Measurements from ENCODE around the gene STIP1. TPM values are rescaled to one million over a fixed set of nuclear protein-coding genes. Genes with fewer than 3 reads are reported as not detected.

STIP1 gene
- total RNA-seq, 1 experiment from 2014 or later = 338 TPM

DNA sequence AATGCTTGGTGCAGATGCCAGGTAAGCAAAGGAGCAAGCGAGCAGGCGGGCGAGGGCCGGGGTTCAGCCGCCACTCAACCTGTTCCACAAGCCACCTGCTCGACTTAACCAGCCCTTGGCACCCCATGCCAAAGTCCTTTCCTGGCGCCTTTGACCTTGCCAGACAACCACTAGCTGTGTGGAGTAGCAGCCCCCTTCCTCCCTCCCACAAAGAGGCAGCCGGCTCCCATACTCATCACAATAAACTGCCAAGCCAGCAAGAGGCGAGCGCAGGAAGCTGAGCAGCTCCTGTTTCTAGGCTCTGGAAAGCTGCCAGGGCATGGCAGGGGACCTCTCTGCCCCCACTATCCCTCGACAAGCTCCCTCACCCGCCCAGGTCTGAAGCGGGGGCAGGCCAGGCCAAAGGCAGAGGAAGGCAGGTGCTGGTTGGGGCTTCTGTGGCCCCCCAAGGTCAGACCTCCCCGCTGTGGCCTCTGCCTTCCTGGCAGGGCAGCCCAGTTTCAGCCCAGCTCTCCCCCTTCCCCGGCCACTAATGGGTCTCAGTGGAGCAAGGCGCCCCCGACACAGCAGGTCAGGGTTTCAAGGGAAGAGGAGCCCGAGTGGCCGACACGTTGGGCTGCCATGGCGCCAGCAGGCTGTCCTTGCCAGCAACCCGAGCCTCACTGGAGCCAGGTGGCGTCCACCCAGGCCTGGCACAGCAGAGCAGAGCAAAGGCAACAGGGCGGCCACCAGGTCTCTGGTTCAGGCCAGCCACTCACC is 35.3 kb upstream of the STIP1 start:
- no peak overlapping the region for H2BK15ac ChIP-seq (ENCODE audit: low read depth, low read length)
- H3K23me2 ChIP-seq (ENCODE audit: insufficient read length, low read depth, low read length, poor library complexity, severe bottlenecking) = no peaks in the 10 kb centered on the region
- no peak overlapping the region for H3K23ac ChIP-seq (ENCODE audit: insufficient read length, low read depth, low read length)
- no peak overlapping the region for H2BK120ac ChIP-seq (ENCODE audit: low read depth, low read length, poor library complexity, severe bottlenecking)
- no peak overlapping the region for H4K91ac ChIP-seq (ENCODE audit: insufficient read length, low read depth, low read length)
- H3K56ac ChIP-seq (ENCODE audit: insufficient read length, low read depth, low read length) = no peak overlapping the region
- no peak for DNase-seq
- H3K4me3 Mint-ChIP-seq = no peak overlapping the region
- no peaks in the 10 kb centered on the region for H3K79me1 ChIP-seq (ENCODE audit: insufficient read depth, low read depth, low read length, poor library complexity, severe bottlenecking)
- no peaks in the 10 kb centered on the region for H3K36me3 Mint-ChIP-seq (ENCODE audit: insufficient read depth in 1 of 3, low read depth in 3 of 3)
- H4K20me1 ChIP-seq (ENCODE audit: control insufficient read depth, insufficient read depth, insufficient read length) = peaks cover 2% of the 10 kb centered on the region
- peaks cover 2% of the 10 kb centered on the region; the same call in 1 of the 2 replicates for H3K27me3 Mint-ChIP-seq (ENCODE audit: low read depth)
- H3K27ac ChIP-seq (ENCODE audit: insufficient read length, low read depth, low read length) = no peak overlapping the region
- H2BK5ac ChIP-seq (ENCODE audit: insufficient read length, low read length) = no peak overlapping the region
- H4K5ac ChIP-seq (ENCODE audit: insufficient read length, low read depth, low read length) = no peak overlapping the region
- H2AK5ac ChIP-seq (ENCODE audit: insufficient read length, low read length) = no peak overlapping the region
- no peak overlapping the region for H3K18ac ChIP-seq (ENCODE audit: insufficient read length, low read depth, low read length)
- no peak overlapping the region for H3K9ac ChIP-seq (ENCODE audit: extremely low read depth, insufficient read length, low read length)
- TF ChIP-seq, protein P1, sequence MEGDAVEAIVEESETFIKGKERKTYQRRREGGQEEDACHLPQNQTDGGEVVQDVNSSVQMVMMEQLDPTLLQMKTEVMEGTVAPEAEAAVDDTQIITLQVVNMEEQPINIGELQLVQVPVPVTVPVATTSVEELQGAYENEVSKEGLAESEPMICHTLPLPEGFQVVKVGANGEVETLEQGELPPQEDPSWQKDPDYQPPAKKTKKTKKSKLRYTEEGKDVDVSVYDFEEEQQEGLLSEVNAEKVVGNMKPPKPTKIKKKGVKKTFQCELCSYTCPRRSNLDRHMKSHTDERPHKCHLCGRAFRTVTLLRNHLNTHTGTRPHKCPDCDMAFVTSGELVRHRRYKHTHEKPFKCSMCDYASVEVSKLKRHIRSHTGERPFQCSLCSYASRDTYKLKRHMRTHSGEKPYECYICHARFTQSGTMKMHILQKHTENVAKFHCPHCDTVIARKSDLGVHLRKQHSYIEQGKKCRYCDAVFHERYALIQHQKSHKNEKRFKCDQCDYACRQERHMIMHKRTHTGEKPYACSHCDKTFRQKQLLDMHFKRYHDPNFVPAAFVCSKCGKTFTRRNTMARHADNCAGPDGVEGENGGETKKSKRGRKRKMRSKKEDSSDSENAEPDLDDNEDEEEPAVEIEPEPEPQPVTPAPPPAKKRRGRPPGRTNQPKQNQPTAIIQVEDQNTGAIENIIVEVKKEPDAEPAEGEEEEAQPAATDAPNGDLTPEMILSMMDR (conservative IDR thresholded peaks at IDR 0.05) = no peak
- H3K79me2 ChIP-seq (ENCODE audit: insufficient read depth, low read length) = no peaks in the 10 kb centered on the region
- H2AFZ ChIP-seq (ENCODE audit: low read length) = no peak overlapping the region
- no peak overlapping the region; the same call in 1 of the 2 replicates for H3K14ac ChIP-seq (ENCODE audit: insufficient read depth, low read length)
- H3K4me1 Mint-ChIP-seq = peaks cover 19 to 27% of the 10 kb centered on the region in 2 experiments
- no peaks in the 10 kb centered on the region for H3K9me3 ChIP-seq (ENCODE audit: control insufficient read depth, low read depth, low read length)
- H2BK20ac ChIP-seq (ENCODE audit: low read depth, low read length, poor library complexity, severe bottlenecking) = no peak overlapping the region
- H3K9me3 Mint-ChIP-seq = no peaks in the 10 kb centered on the region
- H3K4me1 ChIP-seq (ENCODE audit: insufficient read depth, low read length) = peaks cover 2% of the 10 kb centered on the region
- H4K8ac ChIP-seq (replicated peaks; ENCODE audit: insufficient read length, low read depth, low read length) = no peak overlapping the region
- H2BK12ac ChIP-seq (ENCODE audit: insufficient read length, low read depth, low read length) = no peak overlapping the region
- no peak overlapping the region for H3T11ph ChIP-seq (ENCODE audit: low read length)
- no CpG with 5 or more reads among the region's 24 CpGs for WGBS (ENCODE audit: extremely low coverage, insufficient read length, low lambda C conversion rate)
- no peak overlapping the region for H3K27ac Mint-ChIP-seq
- no peaks in the 10 kb centered on the region for H3K27me3 ChIP-seq (ENCODE audit: insufficient read depth, low read length)
- H3K4me2 ChIP-seq (ENCODE audit: insufficient read depth, insufficient read length, low read length) = no peak overlapping the region
- H3K4ac ChIP-seq (ENCODE audit: low read depth, low read length) = no peak overlapping the region

Measured in H9 (cell line).